Adrenal gland (tissue), 19 donors: ENCODE measurements around the gene AGR3. TPM values are rescaled to one million over a fixed set of nuclear protein-coding genes. Genes with fewer than 3 reads are reported as not detected.

Experiments
- DNase-seq, 7 donors: peaks; one replicate each; pipeline ENCODE4 v3.0.0-alpha.2; 2019 to 2020
- H3K27ac ChIP-seq, 5 donors: fragments of 200-600 bp; sonication (generic) in 4 of 5; 1 replicate in 3 of 5; 2 replicates in 2 of 5; pipeline versions ENCODE4 v1.5.1 to v1.8.0; 2016 to 2020; ENCODE audit warnings: mild to moderate bottlenecking in 1 of 5
- H3K27me3 ChIP-seq: fragments of 200-600 bp; 2 replicates; pipeline ENCODE4 v1.8.0; 2021
- H3K36me3 ChIP-seq, 2 donors: fragments of 200-600 bp; replicated peaks in 1 of 2; 1 replicate in 1 of 2; 2 replicates in 1 of 2; pipeline versions ENCODE4 v1.5.1 to v1.8.0; 2018 to 2022
- H3K4me1 ChIP-seq, 2 donors: fragments of 200-600 bp; replicated peaks in 1 of 2; 1 replicate in 1 of 2; 2 replicates in 1 of 2; pipeline versions ENCODE4 v1.5.1 to v1.8.0; 2018 to 2021
- H3K4me3 ChIP-seq, 4 donors: fragments of 200-600 bp; sonication (generic) in 3 of 4; one replicate each; pipeline ENCODE4 v1.5.1; 2016 to 2018
- H3K9me3 ChIP-seq, 3 donors: fragments of 200-600 bp; sonication (generic) in 1 of 3; replicated peaks in 1 of 3; 1 replicate in 2 of 3; 2 replicates in 1 of 3; pipeline versions ENCODE4 v1.5.1 to v1.8.0; 2016 to 2021
- POLR2A ChIP-seq, 2 donors: fragments of 450-650 bp; IDR thresholded peaks; one replicate each; pipeline ENCODE4 v1.6.1; 2017; ENCODE audit warnings: antibody characterized with exemption in 2 of 2, mild to moderate bottlenecking in 2 of 2, moderate library complexity in 1 of 2
- WGBS, 4 donors: extraction: QIAGEN DNeasy Blood & Tissue Kit in 2 of 4; methylation state at CpG; one replicate each; pipeline versions ENCODE4 v1.1.5 to v1.1.7; 2013 to 2017; 5-methylcytosine and 5-hydroxymethylcytosine counted together
- intact Hi-C, 2 donors: fragments of 100-400 bp; cut with DNase I; formaldehyde crosslinking; loops; one replicate each; pipeline versions ENCODE4 v1.14.1 to v1.15.0; 2022 to 2023
- long read RNA-seq, 10 donors: library from polyadenylated mRNA in 3 of 10; unstranded in 2 of 10; stranded (forward) in 1 of 10; transcript quantifications; one replicate each; pipeline ENCODE4 v2.0.0 and lab custom pipeline, GENCODE V29; 2021 to 2026
- polyA plus RNA-seq, 3 donors: library from polyadenylated mRNA; stranded (reverse); fragments of 200-250 nt in 2 of 3; fragments of 350-450 nt in 1 of 3; fragmentation: Illumina TruSeq in 1 of 3; extraction: RNeasy Lipid Tissue Mini Kit (QIAGEN cat#74804) in 1 of 3; gene quantifications; one replicate each; pipeline ENCODE4 v1.2.3, GENCODE V29; 2013 to 2014
- total RNA-seq, 9 donors: library from RNA; depleted of rRNA in 4 of 9; stranded (reverse); fragments of >200 nt in 4 of 9; fragments of 120-200 nt in 1 of 9; fragmentation: NEBNext Ultra II Directional in 1 of 9; extraction: Animal tissue kit (Norgen Biotek cat#: 25700) in 1 of 9; gene quantifications; one replicate each; pipeline versions ENCODE4 v1.1.0 to v1.2.4, GENCODE V29; 2013 to 2023
- TF ChIP-seq, protein P1 (sequence below), 6 experiments: fragments of 450-650 bp in 4 of 6; fragments of 200-600 bp in 2 of 6; sonication (generic) in 1 of 6; IDR thresholded peaks; 1 replicate in 5 of 6; 2 replicates in 1 of 6; pipeline versions ENCODE4 v1.5.1 to v1.8.0; 2016 to 2021; ENCODE audit warnings: antibody characterized with exemption in 6 of 6, mild to moderate bottlenecking in 2 of 6, moderate library complexity in 1 of 6
- donor health status: healthy with polysubstance abuse.
- donor health status: Bipolar disorder and iron deficiency.
- donor health status: DM: yes; HTN: yes; CAD: no.
- donor health status: DM: no; HTN: no; CAD: no.
- donor health status: DM: no; HTN: no; CAD: no.
- donor health status: DM: yes; HTN: yes; CAD: no.

The AGR3 gene
- not detected for total RNA-seq
- not detected for polyA plus RNA-seq
- long read RNA-seq, donor 1: 0 reads
- long read RNA-seq, donor 2, partial matches to known transcripts: 0 of 1 reads
- long read RNA-seq, donor 2, other reads (novel, unspliced or antisense): 0 of 1 reads
- long read RNA-seq, donor 3: 0 reads
- long read RNA-seq, donor 4: 0 reads
- long read RNA-seq, donor 5: 0 reads
- long read RNA-seq, donor 6: 0 reads
- long read RNA-seq, donor 7: 0 reads
- long read RNA-seq, donor 8: 0 reads
- long read RNA-seq, donor 9: 0 reads
- long read RNA-seq, donor 10: 0 reads

DNA sequence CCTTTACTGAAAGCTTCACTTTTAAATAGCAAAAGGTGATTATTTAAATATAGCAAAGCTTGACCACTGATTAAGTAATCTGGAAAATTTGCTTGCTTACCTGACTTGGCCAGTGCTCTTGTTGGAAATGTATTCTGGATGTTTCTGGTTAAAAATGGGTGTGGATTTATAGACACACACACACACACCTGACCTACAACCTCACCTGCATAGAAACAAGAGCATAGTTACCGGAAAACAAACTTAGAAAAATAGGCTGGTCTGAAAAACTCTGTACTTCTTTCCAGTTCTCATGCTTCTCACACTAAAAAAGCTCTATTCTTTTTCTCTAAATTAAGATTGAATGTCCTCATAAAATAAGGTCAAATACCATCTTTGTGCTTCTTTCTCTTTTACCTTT lies at the start of gene AGR3:
AGR3 (minus strand) TSS at position 140 of the 400 bp plus-strand sequence. CDS start 3,365 bp downstream, outside the sequence.
- 87 to 98% (median 96%) methylated on average over 1 of the region's 1 CpG for whole genome bisulfite sequencing, 4 donors
- H3K27ac ChIP-seq: no peak within 1 kb of the TSS

DNA sequence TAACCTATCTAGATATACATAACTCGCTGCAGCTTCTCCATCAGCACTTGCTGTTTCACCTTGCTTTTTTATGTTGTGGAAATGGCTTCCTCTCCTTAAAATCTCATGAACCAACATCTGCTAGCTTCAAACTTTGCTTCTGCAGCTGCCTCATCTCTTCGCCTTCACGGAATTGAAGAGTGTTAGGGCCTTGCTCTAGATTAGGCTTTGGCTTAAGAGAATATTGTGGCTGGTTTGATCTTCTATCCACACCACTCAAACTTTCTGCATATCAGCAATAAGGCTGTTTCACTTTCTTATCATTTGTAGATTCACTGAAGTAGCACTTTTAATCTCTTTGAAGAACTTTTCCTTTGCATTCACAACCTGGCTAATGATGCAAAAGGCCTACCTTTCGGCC lies 49.2 kb upstream of the AGR3 start:
- Histone ChIP-seq H3K27me3 (no peaks in the 10 kb centered on the region), H3K9me3 (no peaks in the 10 kb centered on the region), H3K4me3 (no peak overlapping the region), H3K4me1 (peaks cover 0 to 6% of the 10 kb centered on the region in 2 donors), H3K36me3 (no peaks in the 10 kb centered on the region), H3K27ac (no peak overlapping the region)
- 92 to 96% (median 94%) methylated on average over 4 of the region's 4 CpGs for WGBS, 4 donors
- intact Hi-C loops: no loop called here
- no peak for DNase-seq
- TF ChIP-seq, protein P1, sequence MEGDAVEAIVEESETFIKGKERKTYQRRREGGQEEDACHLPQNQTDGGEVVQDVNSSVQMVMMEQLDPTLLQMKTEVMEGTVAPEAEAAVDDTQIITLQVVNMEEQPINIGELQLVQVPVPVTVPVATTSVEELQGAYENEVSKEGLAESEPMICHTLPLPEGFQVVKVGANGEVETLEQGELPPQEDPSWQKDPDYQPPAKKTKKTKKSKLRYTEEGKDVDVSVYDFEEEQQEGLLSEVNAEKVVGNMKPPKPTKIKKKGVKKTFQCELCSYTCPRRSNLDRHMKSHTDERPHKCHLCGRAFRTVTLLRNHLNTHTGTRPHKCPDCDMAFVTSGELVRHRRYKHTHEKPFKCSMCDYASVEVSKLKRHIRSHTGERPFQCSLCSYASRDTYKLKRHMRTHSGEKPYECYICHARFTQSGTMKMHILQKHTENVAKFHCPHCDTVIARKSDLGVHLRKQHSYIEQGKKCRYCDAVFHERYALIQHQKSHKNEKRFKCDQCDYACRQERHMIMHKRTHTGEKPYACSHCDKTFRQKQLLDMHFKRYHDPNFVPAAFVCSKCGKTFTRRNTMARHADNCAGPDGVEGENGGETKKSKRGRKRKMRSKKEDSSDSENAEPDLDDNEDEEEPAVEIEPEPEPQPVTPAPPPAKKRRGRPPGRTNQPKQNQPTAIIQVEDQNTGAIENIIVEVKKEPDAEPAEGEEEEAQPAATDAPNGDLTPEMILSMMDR (IDR thresholded peaks at IDR 0.05): no peak
- TF ChIP-seq POLR2A (IDR thresholded peaks at IDR 0.05): no peak

More for the DNA sequence above, at the start of gene AGR3:
- H3K36me3 ChIP-seq: no peaks in the 10 kb centered on the region
- DNase-seq: no peak
- intact Hi-C loops: no loop called here
- H3K4me3 ChIP-seq: no peak within 1 kb of the TSS
- no peaks in the 10 kb centered on the region for H3K27me3 ChIP-seq
- TF ChIP-seq, protein P1 (IDR thresholded peaks at IDR 0.05): no peak
- no peak for TF ChIP-seq POLR2A (IDR thresholded peaks at IDR 0.05)
- no peaks in the 10 kb centered on the region for H3K4me1 ChIP-seq
- no peaks in the 10 kb centered on the region for H3K9me3 ChIP-seq

DNA sequence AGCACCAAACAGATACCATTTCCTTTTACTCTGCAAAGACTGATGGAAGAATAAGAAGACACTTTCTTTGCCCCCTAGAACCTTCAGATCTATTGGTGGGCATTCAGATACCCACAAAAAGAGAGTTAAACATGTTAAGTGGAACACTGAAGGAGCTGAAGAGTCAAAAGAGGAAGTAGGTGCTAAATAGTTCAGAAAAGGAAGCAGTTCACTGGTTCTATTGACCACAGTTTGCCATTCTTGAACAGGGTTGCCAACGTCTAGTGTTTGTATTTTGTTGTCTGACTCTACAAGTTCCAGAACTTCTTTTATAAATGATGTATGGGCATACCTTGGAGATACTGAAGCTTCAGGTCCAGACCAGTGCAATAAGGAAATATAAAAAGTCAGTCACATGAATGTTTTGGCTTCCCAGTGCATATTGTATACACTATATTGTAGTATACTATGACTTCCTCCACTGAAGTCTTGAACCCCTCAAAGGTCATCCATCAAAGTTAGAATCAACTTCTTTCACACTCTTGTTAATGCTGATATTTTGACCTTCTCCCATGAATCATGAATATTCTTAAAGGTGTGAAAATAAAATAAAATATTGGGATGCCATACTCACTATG lies 47.5 kb upstream of the AGR3 start:
- Histone ChIP-seq H3K4me1 (peaks cover 0 to 6% of the 10 kb centered on the region in 2 donors), H3K4me3 (no peak overlapping the region), H3K36me3 (no peaks in the 10 kb centered on the region), H3K27ac (no peak overlapping the region), H3K27me3 (no peaks in the 10 kb centered on the region), H3K9me3 (no peaks in the 10 kb centered on the region)
- 54 to 79% (median 56%) methylated on average over 1 of the region's 1 CpG for WGBS, 4 donors
- intact Hi-C loops: no loop called here
- TF ChIP-seq POLR2A (IDR thresholded peaks at IDR 0.05): no peak
- TF ChIP-seq, protein P1 (IDR thresholded peaks at IDR 0.05): no peak
- no peak for DNase-seq

DNA sequence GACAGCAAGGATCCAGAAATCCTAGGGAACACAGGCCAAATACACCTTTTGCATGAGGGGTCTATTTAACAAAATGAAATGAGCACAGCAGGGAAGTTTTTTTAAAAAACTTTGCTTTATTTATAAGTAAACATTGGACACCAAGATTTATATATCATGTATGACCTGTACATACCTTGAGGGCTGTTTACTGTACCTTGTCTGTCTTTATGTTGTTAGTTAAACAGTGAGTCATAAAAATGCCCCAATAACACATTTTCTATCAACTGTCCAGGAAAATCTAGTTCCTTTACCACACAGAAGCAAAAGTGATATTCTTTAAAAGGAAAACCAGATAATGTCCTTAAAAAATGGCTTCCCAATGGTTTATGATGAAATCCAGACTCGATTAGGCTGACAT lies 45.1 kb upstream of the AGR3 start:
- Histone ChIP-seq H3K27ac (no peak overlapping the region), H3K9me3 (no peaks in the 10 kb centered on the region), H3K27me3 (no peaks in the 10 kb centered on the region), H3K36me3 (no peaks in the 10 kb centered on the region), H3K4me3 (no peak overlapping the region), H3K4me1 (peaks cover 0 to 6% of the 10 kb centered on the region in 2 donors)
- WGBS, 4 donors: 69 to 77% (median 73%) methylated on average over 1 of the region's 1 CpG
- no peak for DNase-seq
- intact Hi-C loops: no loop called here
- TF ChIP-seq, protein P1 (IDR thresholded peaks at IDR 0.05): no peak
- TF ChIP-seq POLR2A (IDR thresholded peaks at IDR 0.05): no peak
